AG04450 (cell line): ENCODE measurements around the gene MAML3. TPM values are rescaled to one million over a fixed set of nuclear protein-coding genes. Genes with fewer than 3 reads are reported as not detected.
A peak's percentile ranks its signal among the peaks of the same experiment; 100 is the strongest.

Source experiments
- CTCF ChIA-PET: fragments of 300-600, 350-600 bp; formaldehyde crosslinking; extraction: SDS; loops from one replicate; lab custom pipeline; 2022; ENCODE audit warnings: antibody characterized with exemption, inconsistent platforms; lab: Charles Lee
- POLR2A ChIA-PET: fragments of 350-600 bp; formaldehyde crosslinking; extraction: SDS; loops from one replicate; lab custom pipeline; 2021; ENCODE audit warnings: antibody characterized with exemption, inconsistent platforms; lab: Yijun Ruan, JAX
- DNase-seq: peaks from one replicate; pipeline ENCODE4 v3.0.0-alpha.2; 2011; ENCODE audit warnings: low read depth, low spot score
- H3K27ac ChIP-seq: one replicate; pipeline ENCODE4 v1.5.1; 2012; ENCODE audit warnings: low read depth, low read length, control low read depth
- H3K27me3 ChIP-seq: one replicate; pipeline ENCODE4 v1.6.0; 2012; ENCODE audit warnings: low read length; ENCODE audit not compliant: control insufficient read depth, insufficient read depth
- H3K4me3 ChIP-seq: 2 replicates; pipeline ENCODE4 v1.5.1; 2011; ENCODE audit warnings: mild to moderate bottlenecking, low read depth, low read length, control low read depth
- H3K9me3 ChIP-seq: 2 replicates; pipeline ENCODE4 v1.5.1; 2012; ENCODE audit warnings: low read length; ENCODE audit not compliant: control insufficient read depth, insufficient read depth
- polyA plus RNA-seq: library from polyadenylated mRNA; depleted of rRNA; stranded (reverse); fragments of >200 nt; gene quantifications from 2 replicates; pipeline ENCODE4 v1.2.3, GENCODE V29; 2011
- TF ChIP-seq, protein P1 (sequence below): IDR thresholded peaks from 2 replicates; pipeline ENCODE4 v1.5.1; 2011; ENCODE audit warnings: low read depth, low read length, control low read depth, inconsistent platforms

Gene MAML3
- polyA plus RNA-seq, 1 experiment = 4.1 TPM

- Histone ChIP-seq H3K27me3 (no peaks in the 10 kb centered on the region), H3K9me3 (no peaks in the 10 kb centered on the region; the same call in 1 of the 2 replicates), H3K27ac (peak overlapping the region; percentile 96), H3K4me3 (peak overlapping the region; percentile 70)
- DNase-seq = no peak
- POLR2A ChIA-PET = interaction anchor here (0.6 to 2.0 kb wide), 12 partner anchors 13 to 341 kb away, joined by 3 to 14 read pairs (median 5); no protein-coding TSS in a partner anchor
- CTCF ChIA-PET = interaction anchor here (0.6 to 2.1 kb wide), 3 partner anchors 8 to 417 kb away, joined by 3 to 10 read pairs (median 6); no protein-coding TSS in a partner anchor
- TF ChIP-seq, protein P1, sequence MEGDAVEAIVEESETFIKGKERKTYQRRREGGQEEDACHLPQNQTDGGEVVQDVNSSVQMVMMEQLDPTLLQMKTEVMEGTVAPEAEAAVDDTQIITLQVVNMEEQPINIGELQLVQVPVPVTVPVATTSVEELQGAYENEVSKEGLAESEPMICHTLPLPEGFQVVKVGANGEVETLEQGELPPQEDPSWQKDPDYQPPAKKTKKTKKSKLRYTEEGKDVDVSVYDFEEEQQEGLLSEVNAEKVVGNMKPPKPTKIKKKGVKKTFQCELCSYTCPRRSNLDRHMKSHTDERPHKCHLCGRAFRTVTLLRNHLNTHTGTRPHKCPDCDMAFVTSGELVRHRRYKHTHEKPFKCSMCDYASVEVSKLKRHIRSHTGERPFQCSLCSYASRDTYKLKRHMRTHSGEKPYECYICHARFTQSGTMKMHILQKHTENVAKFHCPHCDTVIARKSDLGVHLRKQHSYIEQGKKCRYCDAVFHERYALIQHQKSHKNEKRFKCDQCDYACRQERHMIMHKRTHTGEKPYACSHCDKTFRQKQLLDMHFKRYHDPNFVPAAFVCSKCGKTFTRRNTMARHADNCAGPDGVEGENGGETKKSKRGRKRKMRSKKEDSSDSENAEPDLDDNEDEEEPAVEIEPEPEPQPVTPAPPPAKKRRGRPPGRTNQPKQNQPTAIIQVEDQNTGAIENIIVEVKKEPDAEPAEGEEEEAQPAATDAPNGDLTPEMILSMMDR = no peak
Measured at GRCh38 chr4:140150636-140150885, 3.4 kb downstream of the MAML3 start.

GRCh38 chr4:140149846-140150635 is 3.9 kb downstream of the MAML3 start:
- ChIA-PET POLR2A (interaction anchor here (0.6 to 2.0 kb wide), 12 partner anchors 13 to 341 kb away, joined by 3 to 14 read pairs (median 5); no protein-coding TSS in a partner anchor), CTCF (interaction anchor here (0.6 to 2.1 kb wide), 3 partner anchors 9 to 416 kb away, joined by 3 to 10 read pairs (median 6); no protein-coding TSS in a partner anchor)
- H3K27ac ChIP-seq = peak overlapping the region; percentile 96
- no peak for DNase-seq
- peak overlapping the region; percentile 70 for H3K4me3 ChIP-seq
- no peaks in the 10 kb centered on the region; the same call in 1 of the 2 replicates for H3K9me3 ChIP-seq
- TF ChIP-seq, protein P1 = 0 out of 2 replicates have a peak, but pooled peaks have one; percentile 15
- H3K27me3 ChIP-seq = no peaks in the 10 kb centered on the region

DNA sequence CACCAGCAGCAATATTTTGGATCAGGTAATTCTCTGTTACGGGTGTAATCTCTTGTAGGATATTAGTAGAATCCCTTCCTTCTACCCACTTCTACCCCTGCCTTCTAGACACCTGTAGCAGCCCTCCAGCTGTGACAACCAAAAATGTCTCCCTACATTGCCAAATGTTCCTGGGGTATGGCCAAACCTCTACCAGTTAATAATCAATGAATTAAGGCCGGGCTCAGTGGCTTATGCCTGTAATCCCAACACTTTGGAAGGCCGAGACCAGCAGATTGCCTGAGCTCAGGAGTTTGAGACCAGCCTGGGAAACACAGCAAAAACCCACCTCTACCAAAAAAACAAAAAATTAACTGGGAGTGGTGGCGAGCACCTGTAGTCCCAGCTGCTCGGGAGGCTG is 9.9 kb downstream of the MAML3 start:
- DNase-seq = no peak
- CTCF ChIA-PET = interaction anchor here (0.6 kb wide), 1 partner anchor 256 kb away, joined by 4 read pairs; no protein-coding TSS in a partner anchor
- Histone ChIP-seq H3K27me3 (no peaks in the 10 kb centered on the region), H3K27ac (no peak overlapping the region), H3K9me3 (no peaks in the 10 kb centered on the region), H3K4me3 (no peak overlapping the region)
- TF ChIP-seq, protein P1 = no peak
- POLR2A ChIA-PET = no interaction called here

GRCh38 chr4:140141210-140141835 is 12.7 kb downstream of the MAML3 start:
- Histone ChIP-seq H3K27me3 (no peaks in the 10 kb centered on the region), H3K27ac (no peak overlapping the region), H3K9me3 (no peaks in the 10 kb centered on the region; the same call in 1 of the 2 replicates), H3K4me3 (no peak overlapping the region)
- DNase-seq = no peak
- TF ChIP-seq, protein P1 = no peak
- CTCF ChIA-PET = no interaction called here
- POLR2A ChIA-PET = no interaction called here

DNA sequence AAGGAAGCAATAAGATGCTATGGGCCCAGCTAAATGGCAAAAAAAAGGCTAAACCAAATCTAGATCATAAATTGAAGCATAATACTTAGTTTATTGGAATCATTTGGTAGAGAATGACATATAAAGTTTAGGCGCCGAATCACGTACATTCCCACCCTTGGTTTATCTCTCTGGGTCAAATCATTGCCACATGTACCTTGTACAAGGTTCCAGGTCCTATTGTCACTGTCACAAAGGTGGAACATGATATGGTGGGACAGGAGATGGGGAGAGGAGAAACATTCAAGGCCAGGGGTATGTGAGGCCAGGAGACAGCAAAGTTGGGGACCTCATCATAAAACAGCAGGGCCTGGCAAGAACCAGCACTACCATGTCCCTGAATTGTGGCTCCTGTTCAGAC is 13.4 kb downstream of the MAML3 start:
- H3K27me3 ChIP-seq = no peaks in the 10 kb centered on the region
- H3K27ac ChIP-seq = no peak overlapping the region
- ChIA-PET CTCF (no interaction called here), POLR2A (no interaction called here)
- TF ChIP-seq, protein P1 = no peak
- DNase-seq = no peak
- H3K9me3 ChIP-seq = no peaks in the 10 kb centered on the region; the same call in 1 of the 2 replicates
- no peak overlapping the region for H3K4me3 ChIP-seq
